ENCODE results near the gene LAMB3. TPM values are rescaled to one million over a fixed set of nuclear protein-coding genes. Genes with fewer than 3 reads are reported as not detected.

Gene LAMB3
- polyA plus RNA-seq, 1 experiment, result 4.4 TPM

GRCh38 chr1:209685821-209686220 lies 33.6 kb upstream of the LAMB3 start:
- POLR2A ChIA-PET, result no interaction called here
- no peaks in the 10 kb centered on the region for H3K36me3 ChIP-seq (ENCODE audit: control insufficient read depth, insufficient read depth, low read length)
- no peak for DNase-seq (ENCODE audit: low read depth)
- CTCF ChIA-PET, result no interaction called here
- no peak overlapping the region for H3K4me3 ChIP-seq (ENCODE audit: low read depth, low read length)
- TF ChIP-seq, protein P1, sequence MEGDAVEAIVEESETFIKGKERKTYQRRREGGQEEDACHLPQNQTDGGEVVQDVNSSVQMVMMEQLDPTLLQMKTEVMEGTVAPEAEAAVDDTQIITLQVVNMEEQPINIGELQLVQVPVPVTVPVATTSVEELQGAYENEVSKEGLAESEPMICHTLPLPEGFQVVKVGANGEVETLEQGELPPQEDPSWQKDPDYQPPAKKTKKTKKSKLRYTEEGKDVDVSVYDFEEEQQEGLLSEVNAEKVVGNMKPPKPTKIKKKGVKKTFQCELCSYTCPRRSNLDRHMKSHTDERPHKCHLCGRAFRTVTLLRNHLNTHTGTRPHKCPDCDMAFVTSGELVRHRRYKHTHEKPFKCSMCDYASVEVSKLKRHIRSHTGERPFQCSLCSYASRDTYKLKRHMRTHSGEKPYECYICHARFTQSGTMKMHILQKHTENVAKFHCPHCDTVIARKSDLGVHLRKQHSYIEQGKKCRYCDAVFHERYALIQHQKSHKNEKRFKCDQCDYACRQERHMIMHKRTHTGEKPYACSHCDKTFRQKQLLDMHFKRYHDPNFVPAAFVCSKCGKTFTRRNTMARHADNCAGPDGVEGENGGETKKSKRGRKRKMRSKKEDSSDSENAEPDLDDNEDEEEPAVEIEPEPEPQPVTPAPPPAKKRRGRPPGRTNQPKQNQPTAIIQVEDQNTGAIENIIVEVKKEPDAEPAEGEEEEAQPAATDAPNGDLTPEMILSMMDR (IDR thresholded peaks at IDR 0.05; ENCODE audit: insufficient read depth, low read depth, low read length), result no peak
- peaks cover 6% of the 10 kb centered on the region; the same call in 1 of the 2 replicates for H3K27me3 ChIP-seq (ENCODE audit: control insufficient read depth, insufficient read depth, low read length)

DNA sequence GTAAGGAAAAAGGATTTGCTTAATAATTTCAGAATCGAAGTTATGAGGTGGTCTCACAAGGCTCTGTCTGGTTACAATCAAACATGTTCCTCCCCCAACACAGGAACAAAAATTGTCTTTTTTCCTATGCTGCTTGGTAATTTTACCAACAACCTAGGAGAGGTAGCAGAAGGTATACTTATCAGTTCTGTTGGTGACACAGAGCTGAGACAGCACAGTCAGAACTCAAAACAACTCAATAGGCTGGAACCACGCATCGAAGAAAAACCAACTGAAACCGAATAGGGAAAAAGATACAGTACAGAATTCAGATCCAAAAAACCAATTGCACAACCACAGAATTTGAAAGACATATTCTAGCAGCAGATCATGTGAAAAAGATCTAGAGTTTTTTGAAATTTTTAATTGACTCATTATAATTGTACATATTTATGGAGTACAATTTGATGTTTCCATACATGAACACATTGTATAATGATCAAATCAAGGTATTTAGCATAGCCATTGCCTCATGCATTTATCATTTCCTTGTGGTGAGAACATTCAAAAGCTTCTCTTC lies 26.8 kb upstream of the LAMB3 start:
- Histone ChIP-seq H3K36me3 (ENCODE audit: control insufficient read depth, insufficient read depth, low read length) (no peaks in the 10 kb centered on the region), H3K27me3 (ENCODE audit: control insufficient read depth, insufficient read depth, low read length) (peaks cover 14% of the 10 kb centered on the region), H3K4me3 (ENCODE audit: low read depth, low read length) (no peak overlapping the region)
- ChIA-PET CTCF (interaction anchor here (0.9 kb wide), 1 partner anchor 11 kb away, joined by 3 read pairs; no protein-coding TSS in a partner anchor), POLR2A (no interaction called here)
- DNase-seq (ENCODE audit: low read depth), result no peak
- TF ChIP-seq, protein P1 (IDR thresholded peaks at IDR 0.05; ENCODE audit: insufficient read depth, low read depth, low read length), result no peak

DNA sequence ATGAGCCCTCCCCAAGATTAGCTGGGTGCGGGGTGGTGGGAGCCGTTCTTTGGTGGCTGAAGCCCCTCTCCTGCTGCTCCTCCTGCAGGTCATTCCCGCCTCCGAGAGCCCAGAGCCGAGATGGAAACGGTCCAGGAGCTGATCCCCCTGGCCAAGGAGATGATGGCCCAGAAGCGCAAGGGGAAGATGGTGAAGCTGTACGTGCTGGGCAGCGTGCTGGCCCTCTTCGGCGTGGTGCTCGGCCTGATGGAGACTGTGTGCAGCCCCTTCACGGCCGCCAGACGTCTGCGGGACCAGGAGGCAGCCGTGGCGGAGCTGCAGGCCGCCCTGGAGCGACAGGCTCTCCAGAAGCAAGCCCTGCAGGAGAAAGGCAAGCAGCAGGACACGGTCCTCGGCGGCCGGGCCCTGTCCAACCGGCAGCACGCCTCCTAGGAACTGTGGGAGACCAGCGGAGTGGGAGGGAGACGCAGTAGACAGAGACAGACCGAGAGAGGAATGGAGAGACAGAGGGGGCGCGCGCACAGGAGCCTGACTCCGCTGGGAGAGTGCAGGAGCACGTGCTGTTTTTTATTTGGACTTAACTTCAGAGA lies 23.4 kb upstream of the LAMB3 start:
- TF ChIP-seq, protein P1 (IDR thresholded peaks at IDR 0.05; ENCODE audit: insufficient read depth, low read depth, low read length), result no peak
- no peaks in the 10 kb centered on the region for H3K36me3 ChIP-seq (ENCODE audit: control insufficient read depth, insufficient read depth, low read length)
- no peak for DNase-seq (ENCODE audit: low read depth)
- H3K27me3 ChIP-seq (ENCODE audit: control insufficient read depth, insufficient read depth, low read length), result peaks cover 16% of the 10 kb centered on the region
- CTCF ChIA-PET, result interaction anchor here (0.8 to 1.7 kb wide), 5 partner anchors 15 to 29 kb away, joined by 3 to 6 read pairs (median 4); partner anchors contain the start of gene LAMB3
- POLR2A ChIA-PET, result no interaction called here
- peak overlapping the region; percentile 39 for H3K4me3 ChIP-seq (ENCODE audit: low read depth, low read length)

GRCh38 chr1:209674957-209675564 lies 22.8 kb upstream of the LAMB3 start, which contains the start of gene G0S2:
Gene G0S2, plus strand, starts transcription at chr1:209675412. Its CDS starts 273 bp downstream, at chr1:209675685.
- ChIA-PET CTCF (interaction anchor here (0.8 to 1.7 kb wide), 6 partner anchors 15 to 29 kb away, joined by 3 to 6 read pairs (median 4); partner anchors contain the start of gene LAMB3), POLR2A (no interaction called here)
- DNase-seq (ENCODE audit: low read depth), result no peak
- TF ChIP-seq, protein P1 (IDR thresholded peaks at IDR 0.05; ENCODE audit: insufficient read depth, low read depth, low read length), result no peak
- Histone ChIP-seq H3K27me3 (ENCODE audit: control insufficient read depth, insufficient read depth, low read length) (peaks cover 16% of the 10 kb centered on the region), H3K4me3 (ENCODE audit: low read depth, low read length) (peak within 1 kb of the TSS; percentile 39), H3K36me3 (ENCODE audit: control insufficient read depth, insufficient read depth, low read length) (no peaks in the 10 kb centered on the region)

Data from BJ (cell line).